ENCODE data around the gene RNASEH2B. TPM values are rescaled to one million over a fixed set of nuclear protein-coding genes. Genes with fewer than 3 reads are reported as not detected.
A peak's percentile ranks its signal among the peaks of the same experiment; 100 is the strongest.

The RNASEH2B gene
- total and polyA plus RNA-seq, 2 of the 13 experiments (the other 11 are each of a cell fraction or from before 2014, with no cell fraction given): 17.2 to 55.4 TPM

- TF ChIP-seq GATAD1 (CRISPR knock-in tag; IDR thresholded peaks at IDR 0.05) (no peak; the same call in 1 of the 2 replicates), ARID2 (CRISPR knock-in tag; IDR thresholded peaks at IDR 0.05; ENCODE audit: borderline replicate concordance) (no peak; the same call in 1 of the 2 replicates), ZNF652 (CRISPR knock-in tag; IDR thresholded peaks at IDR 0.05; ENCODE audit: borderline replicate concordance, low read depth) (no peak), TERF1 (CRISPR knock-in tag; IDR thresholded peaks at IDR 0.05) (no peak), CENPX (CRISPR knock-in tag; IDR thresholded peaks at IDR 0.05) (no peak), GFI1 (CRISPR knock-in tag; IDR thresholded peaks at IDR 0.05; ENCODE audit: borderline replicate concordance) (peak; percentile 74; the same call in 1 of the 2 replicates), ELF1 (CRISPR knock-in tag; IDR thresholded peaks at IDR 0.05) (peak; percentile 78), ZNF607 (CRISPR knock-in tag; IDR thresholded peaks at IDR 0.05; ENCODE audit: borderline replicate concordance) (peak; percentile 58), FOSL1 (CRISPR knock-in tag; IDR thresholded peaks at IDR 0.05; ENCODE audit: borderline replicate concordance) (no peak), ZNF484 (CRISPR knock-in tag; IDR thresholded peaks at IDR 0.05; ENCODE audit: borderline replicate concordance, low read depth) (no peak), ZHX1 (CRISPR knock-in tag; IDR thresholded peaks at IDR 0.05; ENCODE audit: low read depth) (peak; percentile 18; the same call in 1 of the 2 replicates), ETS1 (CRISPR knock-in tag; IDR thresholded peaks at IDR 0.05) (no peak), ZNF263 (CRISPR knock-in tag; IDR thresholded peaks at IDR 0.05) (no peak), ZMYM2 (CRISPR knock-in tag; IDR thresholded peaks at IDR 0.05) (no peak), ZNF597 (CRISPR knock-in tag; IDR thresholded peaks at IDR 0.05) (no peak), KLF12 (CRISPR knock-in tag; IDR thresholded peaks at IDR 0.05; ENCODE audit: borderline replicate concordance) (peak; percentile 84; the same call in 1 of the 2 replicates), NKX3-1 (CRISPR knock-in tag; IDR thresholded peaks at IDR 0.05) (peak; percentile 90; the same call in 1 of the 2 replicates), CREB3 (CRISPR knock-in tag; IDR thresholded peaks at IDR 0.05) (peak; percentile 84; the same call in 1 of the 2 replicates), KDM6A (CRISPR knock-in tag; IDR thresholded peaks at IDR 0.05; ENCODE audit: low read depth) (no peak)
Measured at GRCh38 chr13:50909605-50910484, at the start of gene RNASEH2B (continued).
